Activated CD8-positive, alpha-beta memory T cell treated with anti-CD3 and anti-CD28 coated beads, Interleukin-2, amount 10 ng/mL, durations not matched to agents 7 days and 5 days (primary cell): ENCODE measurements around the gene BDNF. TPM values are rescaled to one million over a fixed set of nuclear protein-coding genes. Genes with fewer than 3 reads are reported as not detected.

Experiments used
- ATAC-seq: fragments of 150-1000 bp; cut with Tn5 transposase; one replicate; pipeline ENCODE4 v1.10.0; 2021; ENCODE audit warnings: moderate library complexity
- CTCF ChIA-PET: fragments of 350-600 bp; sonication (Branson Sonifier 250); formaldehyde crosslinking; loops from one replicate; lab custom pipeline; 2021; ENCODE audit warnings: antibody characterized with exemption; lab: Charles Lee
- DNase-seq: peaks from one replicate; pipeline ENCODE4 v3.0.0-alpha.2; 2020
- H3K27ac Mint-ChIP-seq: one replicate; pipeline ENCODE4 v1.8.0; 2021; ENCODE audit warnings: mild to moderate bottlenecking, mixed read lengths
- H3K27me3 Mint-ChIP-seq: one replicate; pipeline ENCODE4 v1.8.0; 2021; ENCODE audit warnings: mixed read lengths
- H3K36me3 Mint-ChIP-seq: one replicate; pipeline ENCODE4 v1.8.0; 2021; ENCODE audit warnings: mild to moderate bottlenecking, mixed read lengths
- H3K4me1 Mint-ChIP-seq: one replicate; pipeline ENCODE4 v1.8.0; 2021; ENCODE audit warnings: mixed read lengths
- H3K4me3 Mint-ChIP-seq: one replicate; pipeline ENCODE4 v1.8.0; 2021; ENCODE audit warnings: mild to moderate bottlenecking, moderate library complexity, mixed read lengths
- H3K9me3 Mint-ChIP-seq: one replicate; pipeline ENCODE4 v1.8.0; 2022; ENCODE audit warnings: low read depth, mixed read lengths
- total RNA-seq, 2 experiments: library from RNA; stranded (reverse); gene quantifications; one replicate each; pipeline ENCODE4 v1.2.3, GENCODE V29; 2021

Gene BDNF
- total RNA-seq, 2 experiments from 2014 or later = not detected

DNA sequence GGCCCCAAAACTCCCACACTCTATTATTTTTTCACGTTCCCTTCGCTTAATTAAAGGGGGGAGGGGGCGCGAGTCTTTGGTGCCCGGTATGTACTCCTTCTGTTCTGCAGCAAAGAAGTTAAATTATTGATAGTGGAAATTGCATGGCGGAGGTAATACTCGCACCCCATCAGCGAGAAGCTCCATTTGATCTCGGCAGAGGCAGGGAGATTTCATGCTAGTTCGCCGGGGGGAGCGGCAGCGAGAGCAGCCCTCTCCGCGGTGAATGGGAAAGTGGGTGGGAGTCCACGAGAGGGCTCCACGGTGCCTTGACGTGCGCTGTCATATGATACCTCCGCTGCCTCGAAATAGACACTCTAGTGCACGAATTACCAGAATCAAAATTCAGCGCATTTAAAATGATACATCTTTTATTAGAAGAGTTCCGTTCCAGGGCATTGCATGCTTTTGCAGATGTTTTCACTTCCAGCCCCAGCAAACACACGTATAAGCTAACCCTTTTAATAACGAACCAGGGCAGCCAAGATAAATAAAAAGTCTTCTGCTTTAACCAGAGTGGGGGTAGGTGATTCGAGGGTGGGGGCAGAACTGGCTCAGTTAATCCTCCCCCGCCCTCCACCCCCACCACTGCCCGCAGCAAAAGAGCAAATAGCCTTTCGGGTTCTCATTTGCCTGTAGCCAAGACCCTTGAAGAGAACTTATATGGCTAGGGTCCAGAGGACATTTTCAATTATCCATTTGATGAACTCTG, 1.3 kb upstream of the BDNF start:
- H3K4me3 Mint-ChIP-seq = peak overlapping the region; percentile 73
- ATAC-seq (no peak), DNase-seq (no peak)
- no peak overlapping the region for H3K27ac Mint-ChIP-seq
- H3K27me3 Mint-ChIP-seq = peaks cover 77% of the 10 kb centered on the region
- peaks cover 23% of the 10 kb centered on the region for H3K4me1 Mint-ChIP-seq
- H3K9me3 Mint-ChIP-seq = no peaks in the 10 kb centered on the region
- peaks cover 2% of the 10 kb centered on the region for H3K36me3 Mint-ChIP-seq
- CTCF ChIA-PET = interaction anchor here (3.2 kb wide), 1 partner anchor 828 kb away, joined by 26 read pairs; no protein-coding TSS in a partner anchor

DNA sequence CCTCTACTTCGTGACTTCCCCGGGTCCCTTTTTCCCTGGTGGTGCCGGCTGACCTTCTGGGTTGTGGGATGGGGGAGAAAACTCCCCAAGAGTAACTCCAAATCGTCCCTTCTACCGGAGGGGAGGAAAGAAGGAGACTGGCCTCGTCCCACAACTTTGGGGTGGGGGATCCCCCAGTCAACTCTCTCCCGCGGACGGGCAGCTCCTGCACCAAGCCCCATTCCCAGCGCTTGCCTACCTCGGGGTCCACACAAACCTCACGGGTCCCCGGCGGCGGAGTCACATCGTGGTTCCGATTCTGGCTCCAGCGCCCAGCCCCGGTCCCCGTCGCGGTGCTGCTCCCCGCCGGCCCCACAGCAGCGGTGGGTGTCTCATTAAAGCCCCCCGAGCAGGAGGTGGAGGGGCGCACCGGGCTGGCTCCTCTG, 317 bp downstream of the BDNF start:
- H3K4me1 Mint-ChIP-seq = peaks cover 23% of the 10 kb centered on the region
- no peaks in the 10 kb centered on the region for H3K9me3 Mint-ChIP-seq
- no peak overlapping the region for H3K27ac Mint-ChIP-seq
- H3K4me3 Mint-ChIP-seq = no peak overlapping the region
- H3K27me3 Mint-ChIP-seq = peaks cover 78% of the 10 kb centered on the region
- DNase-seq (no peak), ATAC-seq (no peak)
- H3K36me3 Mint-ChIP-seq = peaks cover 2% of the 10 kb centered on the region
- CTCF ChIA-PET = interaction anchor here (1.2 to 3.2 kb wide), 3 partner anchors 20 to 830 kb away, joined by 3 to 26 read pairs (median 5); no protein-coding TSS in a partner anchor

DNA sequence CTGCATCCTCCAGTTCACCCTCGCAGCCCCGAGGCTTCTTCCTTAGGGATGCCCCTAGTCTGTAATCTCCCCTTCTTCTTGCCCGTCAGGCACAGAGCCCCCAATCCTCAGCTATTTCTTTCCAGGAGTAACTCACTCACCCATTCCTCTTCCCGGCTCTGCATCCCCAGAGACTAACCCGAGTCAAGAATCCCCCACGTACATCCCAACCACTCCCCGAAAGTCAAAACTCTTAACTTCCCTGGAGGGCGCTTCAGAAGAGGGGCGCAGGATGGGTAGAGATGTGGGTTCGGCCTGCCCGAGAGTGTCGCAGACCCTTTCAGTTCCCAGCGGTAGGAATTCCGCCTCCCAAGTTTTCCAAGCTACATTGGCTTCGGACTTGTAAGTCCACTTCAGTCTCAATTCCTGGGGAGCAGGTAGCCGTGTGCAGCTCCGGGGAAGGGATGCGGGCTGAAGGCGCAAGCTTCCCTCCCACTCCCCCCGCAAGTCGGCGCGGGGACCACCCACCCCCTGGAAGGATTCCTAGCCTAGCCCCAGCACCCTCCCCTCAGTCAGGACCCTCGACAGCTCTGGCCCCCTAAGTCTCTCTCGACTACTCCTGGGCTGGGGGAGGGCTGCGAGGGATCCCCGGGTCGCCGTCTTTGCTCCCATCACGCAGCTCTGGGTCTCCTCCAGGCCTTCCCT, 871 bp downstream of the BDNF start:
- no peak overlapping the region for H3K4me3 Mint-ChIP-seq
- no peaks in the 10 kb centered on the region for H3K9me3 Mint-ChIP-seq
- no peak for ATAC-seq
- DNase-seq = no peak
- H3K4me1 Mint-ChIP-seq = peaks cover 23% of the 10 kb centered on the region
- peaks cover 74% of the 10 kb centered on the region for H3K27me3 Mint-ChIP-seq
- H3K27ac Mint-ChIP-seq = no peak overlapping the region
- peaks cover 2% of the 10 kb centered on the region for H3K36me3 Mint-ChIP-seq
- CTCF ChIA-PET = interaction anchor here (0.6 to 3.2 kb wide), 8 partner anchors 11 to 998 kb away, joined by 3 to 26 read pairs (median 4); no protein-coding TSS in a partner anchor

DNA sequence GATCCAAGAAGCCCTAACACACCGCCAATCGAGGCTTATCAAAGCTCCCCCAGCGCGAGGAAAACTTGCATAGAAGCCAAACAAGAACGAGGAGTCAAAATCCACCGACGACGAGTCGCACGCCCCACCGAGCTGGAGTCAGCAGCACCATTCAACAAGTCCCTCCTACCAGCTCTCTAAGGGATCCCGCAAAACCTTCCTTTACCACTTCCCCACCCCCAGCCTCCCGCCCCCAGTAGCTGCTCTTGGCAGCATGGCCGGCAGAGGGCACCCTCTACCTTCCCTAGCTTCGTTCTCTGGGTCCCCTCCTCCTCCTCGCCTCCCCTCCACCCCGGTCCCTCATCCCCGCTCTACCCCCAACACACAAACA, 1.4 kb downstream of the BDNF start:
- Mint-ChIP-seq H3K36me3 (peaks cover 2% of the 10 kb centered on the region), H3K27me3 (peaks cover 75% of the 10 kb centered on the region), H3K4me3 (no peak overlapping the region), H3K27ac (no peak overlapping the region), H3K9me3 (no peaks in the 10 kb centered on the region), H3K4me1 (peaks cover 23% of the 10 kb centered on the region)
- peak; percentile 81 for ATAC-seq
- DNase-seq = peak; percentile 78
- CTCF ChIA-PET = interaction anchor here (0.6 to 3.2 kb wide), 8 partner anchors 11 to 998 kb away, joined by 3 to 26 read pairs (median 4); no protein-coding TSS in a partner anchor

DNA sequence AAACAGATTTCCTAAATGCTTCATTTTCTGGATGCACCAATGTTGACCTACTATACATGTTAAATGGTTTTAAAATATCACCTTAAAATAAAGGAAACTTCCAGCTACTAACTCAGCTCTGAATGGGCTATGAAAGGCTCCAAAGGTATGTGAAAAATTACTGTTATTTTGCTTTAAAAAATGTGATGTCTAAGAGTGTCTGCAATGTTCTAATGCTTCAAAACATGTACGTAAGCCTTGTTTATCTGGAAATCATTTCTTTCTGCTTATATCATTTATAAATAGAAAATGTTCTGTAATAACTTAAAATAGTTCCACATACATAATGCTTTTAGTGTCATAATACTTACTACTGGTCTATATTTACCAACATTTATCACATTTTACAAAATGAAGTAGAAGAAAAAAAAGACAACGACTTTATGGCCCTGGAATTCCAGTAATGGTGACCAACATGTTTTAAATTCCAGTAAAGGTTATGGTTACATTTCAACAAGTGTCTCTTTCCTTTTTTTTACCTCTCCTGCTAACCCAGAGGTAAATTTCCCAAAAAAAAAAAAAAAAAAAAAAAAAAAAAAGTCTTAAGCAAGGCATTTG, 2.5 kb downstream of the BDNF start:
- peaks cover 67% of the 10 kb centered on the region for H3K27me3 Mint-ChIP-seq
- no peak overlapping the region for H3K4me3 Mint-ChIP-seq
- H3K36me3 Mint-ChIP-seq = peaks cover 2% of the 10 kb centered on the region
- no peaks in the 10 kb centered on the region for H3K9me3 Mint-ChIP-seq
- CTCF ChIA-PET = no interaction called here
- no peak overlapping the region for H3K27ac Mint-ChIP-seq
- DNase-seq (no peak), ATAC-seq (no peak)
- H3K4me1 Mint-ChIP-seq = peaks cover 23% of the 10 kb centered on the region

DNA sequence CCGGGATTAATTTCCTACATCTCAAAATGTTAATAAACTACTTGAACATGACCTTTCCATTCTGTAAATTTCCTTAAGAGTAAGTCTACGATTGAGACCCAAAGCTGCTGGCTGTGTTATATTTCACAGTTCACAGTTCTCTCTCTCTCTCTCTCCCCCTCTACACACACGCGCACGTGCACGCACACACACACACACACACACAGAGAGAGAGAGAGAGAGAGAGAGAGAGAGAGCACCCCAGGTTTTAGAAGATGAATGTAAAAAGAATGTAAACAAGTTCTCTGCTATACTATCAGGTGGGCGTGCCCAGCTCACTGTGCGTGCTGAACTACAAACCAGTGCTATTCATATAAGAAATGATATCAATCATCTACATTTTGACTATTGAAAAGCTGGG, 3.3 kb downstream of the BDNF start:
- Mint-ChIP-seq H3K27me3 (peaks cover 60% of the 10 kb centered on the region), H3K4me3 (no peak overlapping the region), H3K36me3 (peaks cover 2% of the 10 kb centered on the region), H3K9me3 (no peaks in the 10 kb centered on the region), H3K27ac (no peak overlapping the region), H3K4me1 (peaks cover 23% of the 10 kb centered on the region)
- DNase-seq (no peak), ATAC-seq (no peak)
- CTCF ChIA-PET = no interaction called here

DNA sequence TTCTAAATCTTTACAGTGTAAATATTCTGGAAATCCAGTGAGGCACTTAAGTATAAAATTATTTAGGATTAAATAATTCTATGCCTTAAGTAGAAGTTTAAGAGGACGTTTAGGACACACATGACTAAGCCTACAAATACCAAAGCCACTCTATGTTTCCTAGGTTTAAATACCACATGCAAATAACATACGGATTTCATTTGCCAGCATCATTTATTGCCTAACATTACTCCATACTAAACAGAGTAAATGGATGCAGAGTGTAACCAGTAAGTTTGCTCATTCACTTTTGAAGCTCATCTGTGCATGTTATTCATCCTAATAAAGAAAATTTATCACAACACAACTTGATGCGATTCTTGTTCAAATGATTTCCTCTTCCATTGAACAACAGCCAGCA, 4.1 kb downstream of the BDNF start:
- Mint-ChIP-seq H3K9me3 (no peaks in the 10 kb centered on the region), H3K36me3 (peaks cover 2% of the 10 kb centered on the region), H3K4me3 (no peak overlapping the region), H3K4me1 (peaks cover 17% of the 10 kb centered on the region), H3K27ac (no peak overlapping the region), H3K27me3 (peaks cover 52% of the 10 kb centered on the region)
- no peak for ATAC-seq
- CTCF ChIA-PET = no interaction called here
- no peak for DNase-seq

DNA sequence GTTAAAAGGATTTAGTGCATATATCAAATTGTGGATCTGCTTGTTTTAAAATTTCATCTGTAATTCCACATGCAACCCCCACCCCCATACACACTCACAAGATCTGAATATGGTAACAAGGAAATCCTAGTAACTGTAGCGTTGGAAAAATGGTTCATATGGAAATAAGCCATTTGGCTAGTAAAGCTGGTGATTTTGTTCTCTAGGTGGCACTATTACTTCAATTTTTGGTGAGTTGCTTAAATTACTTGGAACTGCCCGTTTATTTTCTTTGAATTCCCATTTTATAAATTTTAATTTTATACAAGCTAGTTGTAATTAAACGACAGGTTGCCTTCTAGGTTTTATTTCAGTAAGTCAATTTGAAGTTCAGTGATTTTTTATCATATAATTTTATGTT, 5.3 kb downstream of the BDNF start:
- no peak for DNase-seq
- Mint-ChIP-seq H3K4me1 (peaks cover 13% of the 10 kb centered on the region), H3K27me3 (peaks cover 46% of the 10 kb centered on the region), H3K36me3 (no peaks in the 10 kb centered on the region), H3K9me3 (no peaks in the 10 kb centered on the region), H3K4me3 (no peak overlapping the region), H3K27ac (no peak overlapping the region)
- CTCF ChIA-PET = no interaction called here
- ATAC-seq = no peak

DNA sequence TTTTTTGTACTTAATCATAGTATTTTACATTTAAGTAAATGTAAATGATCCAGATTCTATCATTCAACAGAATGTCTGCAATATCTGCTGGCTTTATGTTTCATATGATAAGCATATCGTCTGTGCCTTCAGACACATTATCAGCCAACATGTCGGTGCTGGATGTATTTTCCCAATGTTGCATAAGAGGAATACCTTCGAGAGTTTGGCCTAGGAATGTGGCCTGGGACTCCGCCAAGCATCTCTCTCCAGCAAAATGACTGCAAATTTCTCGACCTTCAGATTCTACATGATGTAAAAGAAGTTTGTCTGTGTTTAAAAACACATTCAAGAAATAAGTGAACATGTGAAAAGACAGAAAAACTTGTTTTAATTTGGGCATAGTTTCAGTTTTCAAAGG, 6.9 kb downstream of the BDNF start:
- Mint-ChIP-seq H3K27ac (no peak overlapping the region), H3K4me1 (no peaks in the 10 kb centered on the region), H3K4me3 (no peak overlapping the region), H3K36me3 (no peaks in the 10 kb centered on the region), H3K27me3 (peaks cover 30% of the 10 kb centered on the region), H3K9me3 (no peaks in the 10 kb centered on the region)
- CTCF ChIA-PET = no interaction called here
- ATAC-seq (no peak), DNase-seq (no peak)

DNA sequence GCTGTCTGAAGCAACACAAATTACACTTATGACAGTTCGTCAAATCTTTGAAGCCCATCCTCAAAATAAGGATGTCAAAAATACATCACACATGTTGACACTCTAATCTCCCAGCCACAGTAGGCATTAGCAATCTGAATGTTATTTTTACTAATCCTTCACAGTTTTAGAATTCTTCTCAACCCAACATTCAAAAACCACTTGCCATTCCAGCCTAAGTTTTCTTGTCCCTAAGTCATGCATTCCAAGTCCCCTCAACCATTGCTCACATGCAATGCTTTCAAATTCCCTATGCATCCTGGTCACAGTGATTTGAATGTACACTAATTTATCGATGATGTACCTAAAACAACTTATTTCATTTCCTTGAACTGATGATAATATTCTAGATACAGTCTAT, 7.5 kb downstream of the BDNF start:
- H3K9me3 Mint-ChIP-seq = no peaks in the 10 kb centered on the region

DNA sequence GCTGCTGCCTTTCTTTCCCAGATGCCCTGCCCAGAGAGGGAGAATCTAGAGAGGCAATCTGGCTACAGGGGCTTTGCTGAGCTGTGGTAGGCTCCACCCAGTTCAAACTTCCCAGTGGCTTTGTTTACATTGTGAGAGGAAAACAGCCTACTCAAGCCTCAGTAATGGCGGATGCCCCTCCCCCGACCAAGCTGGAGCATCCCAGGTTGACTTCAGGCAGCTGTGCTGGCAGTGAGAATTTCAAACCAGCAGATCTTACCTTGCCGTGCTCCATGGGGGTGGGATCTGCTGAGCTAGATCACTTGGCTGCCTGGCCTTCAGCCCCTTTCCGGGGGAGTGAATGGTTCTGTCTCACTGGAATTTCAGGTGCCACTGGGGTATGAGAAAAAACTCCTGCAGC, 12.2 kb downstream of the BDNF start:
- no peak for DNase-seq
- Mint-ChIP-seq H3K9me3 (no peaks in the 10 kb centered on the region), H3K27ac (no peak overlapping the region), H3K4me1 (no peaks in the 10 kb centered on the region), H3K36me3 (no peaks in the 10 kb centered on the region), H3K27me3 (peaks cover 2% of the 10 kb centered on the region), H3K4me3 (no peak overlapping the region)
- CTCF ChIA-PET = no interaction called here
- ATAC-seq = no peak

More for the DNA sequence above, 7.5 kb downstream of the BDNF start:
- Mint-ChIP-seq H3K4me1 (no peaks in the 10 kb centered on the region), H3K27ac (no peak overlapping the region), H3K27me3 (peaks cover 27% of the 10 kb centered on the region), H3K4me3 (no peak overlapping the region), H3K36me3 (no peaks in the 10 kb centered on the region)
- no peak for ATAC-seq
- no peak for DNase-seq
- CTCF ChIA-PET = no interaction called here

DNA sequence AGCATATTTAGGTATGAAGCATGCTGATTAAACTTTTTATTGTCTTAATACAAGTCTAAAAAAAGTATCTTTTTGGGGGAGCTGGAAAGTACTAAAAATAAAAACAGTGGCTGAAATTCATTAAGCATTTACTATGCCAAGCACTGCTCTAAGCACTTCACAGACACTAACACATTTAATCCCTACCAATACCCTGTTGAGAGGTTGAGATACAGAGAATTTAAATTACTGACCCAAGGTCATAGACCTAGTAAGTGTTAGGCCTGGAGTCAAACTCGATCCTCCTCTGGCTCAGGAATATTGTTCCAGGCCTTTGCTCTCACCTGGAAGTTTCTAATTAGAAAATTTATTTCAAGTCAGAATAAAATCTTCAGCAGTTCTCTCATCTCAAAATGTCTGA, 18.6 kb downstream of the BDNF start:
- Mint-ChIP-seq H3K27ac (no peak overlapping the region), H3K27me3 (no peaks in the 10 kb centered on the region), H3K36me3 (no peaks in the 10 kb centered on the region), H3K4me1 (no peaks in the 10 kb centered on the region), H3K9me3 (no peaks in the 10 kb centered on the region), H3K4me3 (no peak overlapping the region)
- DNase-seq (no peak), ATAC-seq (no peak)
- CTCF ChIA-PET = no interaction called here

DNA sequence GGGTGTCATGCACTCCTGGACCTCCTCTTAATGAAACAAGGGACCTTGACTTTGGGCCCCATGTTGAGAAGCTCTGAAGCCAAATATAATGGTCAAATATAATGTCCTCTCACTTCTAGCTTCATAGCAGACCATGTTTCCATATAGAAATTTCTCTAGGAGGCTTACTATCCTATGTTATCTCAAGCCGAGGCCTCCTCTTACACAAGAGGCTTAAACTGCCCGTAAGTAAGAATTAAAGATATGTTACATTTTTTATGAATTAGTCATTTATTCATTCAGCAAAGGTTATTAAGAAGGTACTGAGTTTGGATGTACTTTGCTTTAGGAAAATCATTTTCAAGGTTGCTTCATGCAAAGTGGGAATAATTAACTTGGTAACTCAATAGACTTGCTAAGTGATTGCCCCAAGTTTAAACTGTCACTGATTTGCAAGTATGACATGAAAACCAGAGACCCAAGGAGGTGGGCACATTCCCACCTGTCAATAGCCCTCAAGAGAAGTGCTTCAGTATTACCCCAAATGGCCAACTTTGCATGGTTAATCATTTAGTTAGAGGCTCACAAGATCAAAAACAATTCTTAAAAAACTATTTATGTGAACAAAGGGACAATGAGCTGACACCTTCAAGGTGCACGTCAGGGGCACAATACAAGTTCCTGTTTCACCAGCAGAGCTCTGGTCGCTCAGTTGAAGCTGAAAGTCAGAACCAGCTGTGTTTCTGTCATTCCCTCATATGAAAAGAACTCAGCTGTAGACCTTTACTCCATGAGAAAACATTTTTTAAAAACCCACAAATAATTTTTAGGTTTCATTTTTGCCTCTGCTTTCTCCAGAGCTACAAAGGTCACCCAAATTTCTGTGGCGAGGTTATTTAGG, 20.9 kb downstream of the BDNF start:
- Mint-ChIP-seq H3K27ac (no peak overlapping the region), H3K36me3 (no peaks in the 10 kb centered on the region), H3K27me3 (no peaks in the 10 kb centered on the region), H3K9me3 (no peaks in the 10 kb centered on the region), H3K4me3 (no peak overlapping the region), H3K4me1 (no peaks in the 10 kb centered on the region)
- ATAC-seq (no peak), DNase-seq (no peak)
- CTCF ChIA-PET = no interaction called here
